ENCODE data around the gene CNOT9.

GRCh38 chr2:218540015-218540414 lies 28.6 kb upstream of the CNOT9 start:
- TF ChIP-seq CTCF (IDR thresholded peaks at IDR 0.05; ENCODE audit: insufficient read depth, low read depth, low read length) (no peak), EZH2 (IDR thresholded peaks at IDR 0.05; ENCODE audit: insufficient read depth, low read length) (no peak)
